ENCODE data around the gene EFCAB11. TPM values are rescaled to one million over a fixed set of nuclear protein-coding genes. Genes with fewer than 3 reads are reported as not detected.

Gene EFCAB11
- polyA plus RNA-seq, 1 donor (not counting 4 experiments of a cell fraction or from before 2014, with no cell fraction given): 12.9 TPM

DNA sequence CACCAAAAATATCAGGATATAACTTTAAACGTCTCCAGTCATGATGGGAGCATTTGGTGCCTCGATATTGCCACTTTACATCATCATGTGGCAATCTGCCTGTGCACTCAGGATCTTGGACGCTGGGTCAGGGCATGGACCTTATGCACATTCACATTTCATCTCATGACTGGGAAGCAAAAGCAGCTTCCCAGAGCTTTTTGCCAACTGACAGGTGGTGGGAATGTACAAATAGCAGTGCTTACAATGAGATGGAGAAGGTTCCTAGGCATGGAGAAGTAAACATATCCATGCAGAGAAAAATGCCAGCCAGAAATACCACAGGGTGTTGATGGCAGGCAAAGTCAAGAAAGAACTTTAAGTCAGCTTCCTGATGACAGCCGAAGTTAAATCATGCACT, 30.3 kb downstream of the EFCAB11 start:
- Histone ChIP-seq H3K4me3 (ENCODE audit: control insufficient read depth in 2 of 3, extremely low read depth in 1 of 3, insufficient read depth in 2 of 3, low read depth in 1 of 3, low read length in 3 of 3) (no peak overlapping the region), H3K36me3 (ENCODE audit: control insufficient read depth in 2 of 2, extremely low read depth in 1 of 2, insufficient read depth in 2 of 2, low read length in 2 of 2) (no peaks in the 10 kb centered on the region), H3K4me2 (ENCODE audit: control insufficient read depth, extremely low read depth, insufficient read depth, low read depth, low read length) (no peak overlapping the region), H3K27ac (ENCODE audit: control insufficient read depth, insufficient read depth, low read length) (no peak overlapping the region), H3K79me2 (ENCODE audit: control insufficient read depth, insufficient read depth, low read length) (no peaks in the 10 kb centered on the region), H3K4me1 (ENCODE audit: control insufficient read depth, extremely low read depth, insufficient read depth, low read length) (peaks cover 15% of the 10 kb centered on the region), H3K9me3 (ENCODE audit: control insufficient read depth, low read depth, low read length) (no peaks in the 10 kb centered on the region), H4K20me1 (ENCODE audit: control insufficient read depth, extremely low read depth, insufficient read depth, low read length) (no peaks in the 10 kb centered on the region), H3K9ac (ENCODE audit: control insufficient read depth, extremely low read depth, insufficient read depth, low read length) (no peak overlapping the region), H3K9me1 (ENCODE audit: control insufficient read depth, extremely low read depth, insufficient read depth, low read length) (no peaks in the 10 kb centered on the region), H3K27me3 (ENCODE audit: control insufficient read depth, extremely low read depth, insufficient read depth, low read length) (no peaks in the 10 kb centered on the region), H2AFZ (ENCODE audit: control insufficient read depth, low read length) (no peak overlapping the region)
- FAIRE-seq: no peak
- TF ChIP-seq EZH2 (IDR thresholded peaks at IDR 0.05; ENCODE audit: low read length): no peak
- TF ChIP-seq, protein P1, sequence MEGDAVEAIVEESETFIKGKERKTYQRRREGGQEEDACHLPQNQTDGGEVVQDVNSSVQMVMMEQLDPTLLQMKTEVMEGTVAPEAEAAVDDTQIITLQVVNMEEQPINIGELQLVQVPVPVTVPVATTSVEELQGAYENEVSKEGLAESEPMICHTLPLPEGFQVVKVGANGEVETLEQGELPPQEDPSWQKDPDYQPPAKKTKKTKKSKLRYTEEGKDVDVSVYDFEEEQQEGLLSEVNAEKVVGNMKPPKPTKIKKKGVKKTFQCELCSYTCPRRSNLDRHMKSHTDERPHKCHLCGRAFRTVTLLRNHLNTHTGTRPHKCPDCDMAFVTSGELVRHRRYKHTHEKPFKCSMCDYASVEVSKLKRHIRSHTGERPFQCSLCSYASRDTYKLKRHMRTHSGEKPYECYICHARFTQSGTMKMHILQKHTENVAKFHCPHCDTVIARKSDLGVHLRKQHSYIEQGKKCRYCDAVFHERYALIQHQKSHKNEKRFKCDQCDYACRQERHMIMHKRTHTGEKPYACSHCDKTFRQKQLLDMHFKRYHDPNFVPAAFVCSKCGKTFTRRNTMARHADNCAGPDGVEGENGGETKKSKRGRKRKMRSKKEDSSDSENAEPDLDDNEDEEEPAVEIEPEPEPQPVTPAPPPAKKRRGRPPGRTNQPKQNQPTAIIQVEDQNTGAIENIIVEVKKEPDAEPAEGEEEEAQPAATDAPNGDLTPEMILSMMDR (optimal IDR thresholded peaks at IDR 0.05 in 1 of 3, IDR thresholded peaks at IDR 0.05 in 1 of 3, conservative IDR thresholded peaks at IDR 0.05 in 1 of 3; ENCODE audit: extremely low read depth in 1 of 3, insufficient read depth in 2 of 3, low read length in 3 of 3): no peak
- dilution Hi-C loops (cut with MboI; ENCODE audit: extremely low pct_ligation_motif_present, low sequenced_read_pairs): no loop called here
- DNase-seq (ENCODE audit: low read depth, low spot score): no peak

DNA sequence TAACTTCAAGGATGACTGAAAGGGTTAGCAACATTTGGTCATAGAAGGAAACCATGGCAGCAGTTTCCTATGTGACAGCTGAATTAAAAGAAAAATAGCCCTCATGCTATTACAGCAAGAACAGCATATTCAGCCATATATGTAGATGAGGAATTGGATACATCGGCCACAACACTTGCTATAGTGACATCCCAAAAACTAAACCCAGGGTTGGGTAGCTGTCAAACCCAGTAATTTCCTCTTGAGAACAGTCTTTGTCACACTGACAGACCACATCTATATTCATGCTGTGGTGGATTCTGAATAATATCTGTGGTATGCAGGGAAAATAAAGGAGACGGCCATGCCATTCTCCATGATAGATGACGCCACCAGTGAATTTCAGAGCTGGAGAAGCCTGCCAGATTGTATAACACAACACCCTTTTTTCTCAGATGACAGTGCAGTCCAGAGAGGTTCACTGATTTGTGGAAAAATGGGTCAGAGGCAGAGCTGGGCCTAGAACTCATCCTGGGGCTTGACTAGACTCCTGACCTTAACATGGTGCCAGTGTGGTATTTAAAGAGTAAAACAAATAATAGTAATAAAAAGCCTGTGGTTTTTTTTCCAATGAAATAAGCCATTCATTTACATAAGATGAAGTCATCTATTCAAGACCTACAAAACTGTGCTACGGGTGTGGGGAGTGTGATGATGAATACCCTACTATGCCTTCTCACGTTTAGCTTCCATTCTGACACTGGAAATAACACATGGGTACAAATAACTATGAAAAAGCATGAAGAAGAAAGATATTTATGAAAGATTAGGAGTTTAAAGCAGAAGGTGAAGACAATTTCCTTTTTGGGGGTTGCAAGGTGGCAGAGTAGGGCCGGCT, 32.3 kb downstream of the EFCAB11 start:
- Histone ChIP-seq H3K27me3 (ENCODE audit: control insufficient read depth, extremely low read depth, insufficient read depth, low read length) (no peaks in the 10 kb centered on the region), H3K27ac (ENCODE audit: control insufficient read depth, insufficient read depth, low read length) (peak overlapping the region; percentile 33), H3K36me3 (ENCODE audit: control insufficient read depth in 2 of 2, extremely low read depth in 1 of 2, insufficient read depth in 2 of 2, low read length in 2 of 2) (no peaks in the 10 kb centered on the region), H3K9me3 (ENCODE audit: control insufficient read depth, low read depth, low read length) (no peaks in the 10 kb centered on the region), H3K9ac (ENCODE audit: control insufficient read depth, extremely low read depth, insufficient read depth, low read length) (peak overlapping the region; percentile 4), H3K4me1 (ENCODE audit: control insufficient read depth, extremely low read depth, insufficient read depth, low read length) (peaks cover 15% of the 10 kb centered on the region), H3K79me2 (ENCODE audit: control insufficient read depth, insufficient read depth, low read length) (no peaks in the 10 kb centered on the region), H3K4me2 (ENCODE audit: control insufficient read depth, extremely low read depth, insufficient read depth, low read depth, low read length) (no peak overlapping the region), H4K20me1 (ENCODE audit: control insufficient read depth, extremely low read depth, insufficient read depth, low read length) (no peaks in the 10 kb centered on the region), H3K4me3 (ENCODE audit: control insufficient read depth in 2 of 3, extremely low read depth in 1 of 3, insufficient read depth in 2 of 3, low read depth in 1 of 3, low read length in 3 of 3) (no peak overlapping the region), H2AFZ (ENCODE audit: control insufficient read depth, low read length) (no peak overlapping the region), H3K9me1 (ENCODE audit: control insufficient read depth, extremely low read depth, insufficient read depth, low read length) (no peaks in the 10 kb centered on the region)
- peak; percentile 25 for DNase-seq (ENCODE audit: low read depth, low spot score)
- dilution Hi-C loops (cut with MboI; ENCODE audit: extremely low pct_ligation_motif_present, low sequenced_read_pairs): no loop called here
- TF ChIP-seq EZH2 (IDR thresholded peaks at IDR 0.05; ENCODE audit: low read length): no peak
- TF ChIP-seq, protein P1 (optimal IDR thresholded peaks at IDR 0.05 in 1 of 3, IDR thresholded peaks at IDR 0.05 in 1 of 3, conservative IDR thresholded peaks at IDR 0.05 in 1 of 3; ENCODE audit: extremely low read depth in 1 of 3, insufficient read depth in 2 of 3, low read length in 3 of 3): no peak
- FAIRE-seq: peak; percentile 49
